Heart left ventricle (tissue), 13 donors: Measurements from ENCODE around the gene HMX1.

ENCODE experiments used
- CTCF ChIP-seq, 12 donors: fragments of 200-600 bp; sonication (generic) in 4 of 12; IDR thresholded peaks; one replicate each; pipeline versions ENCODE4 v1.5.0 to v1.8.0; 2018 to 2022; ENCODE audit warnings: antibody characterized with exemption in 12 of 12, mild to moderate bottlenecking in 5 of 12
- POLR2A ChIP-seq, 2 donors: fragments of 450-650 bp; IDR thresholded peaks; one replicate each; pipeline ENCODE4 v1.6.1; 2017; ENCODE audit warnings: antibody characterized with exemption in 2 of 2, mild to moderate bottlenecking in 2 of 2, moderate library complexity in 2 of 2
- donor health status: ischemic (EF 13 %, LVEDD 7.1; RV severe dilation, severe dysfunction).
- donor health status: DM: no; HTN: yes; CAD: no.
- donor health status: DM: no; HTN: no; CAD: no.
- donor health status: ischemic (EF 25% LVEDD 6.9; RV normal size, moderate dysfunction).
- donor health status: ischemic (EF 25% LVEDD 5.7; RV mildly dilated, moderate dysfunction).
- donor health status: ischemic (EF 35%, LVEDD 5.7; RV mildly dilated, moderate dysfunction).
- donor health status: nonischemic (EF 11% LVEDD 7.7; RV severe dilation, severe dysfunction).
- donor health status: DM: yes; HTN: yes; CAD: no.
- donor health status: PGD.
- donor health status: ischemic (EF 29% LVEDD 5.4; RV normal size, mild dysfunction).
- donor health status: nonischemic (EF 23%, LVEDD 6.1; RV moderate dilation, normal function).

GRCh38 chr4:8846826-8847225, 24.8 kb downstream of the HMX1 start:
- TF ChIP-seq CTCF (IDR thresholded peaks at IDR 0.05) (no peak), POLR2A (IDR thresholded peaks at IDR 0.05) (no peak)
